Motor neuron (in vitro differentiated cells): ENCODE measurements around the gene FAM131B. TPM values are rescaled to one million over a fixed set of nuclear protein-coding genes. Genes with fewer than 3 reads are reported as not detected.

Source experiments
- ATAC-seq, 8 experiments: fragments of 200-7000 bp; cut with Tn5 transposase; replicated peaks in 6 of 8; 2 replicates each; pipeline ENCODE4 v1.8.0; 2021; ENCODE audit warnings: mild to moderate bottlenecking in 8 of 8, moderate library complexity in 8 of 8
- H3K27ac ChIP-seq, 2 donors: fragments of 250-450 bp; sonication (Bioruptor Pico); 2 replicates each; pipeline ENCODE4 v1.9.0; 2021; ENCODE audit warnings: antibody characterized with exemption in 2 of 2, mild to moderate bottlenecking in 2 of 2, moderate library complexity in 1 of 2
- H3K4me1 ChIP-seq, 2 donors: fragments of 250-450 bp; sonication (Bioruptor Pico); replicated peaks in 1 of 2; 2 replicates each; pipeline ENCODE4 v1.6.1; 2021; ENCODE audit warnings: antibody characterized with exemption in 2 of 2, mild to moderate bottlenecking in 2 of 2, moderate library complexity in 1 of 2
- H3K4me3 ChIP-seq, 5 donors: fragments of 250-450 bp; sonication (Bioruptor Pico); 2 replicates each; pipeline ENCODE4 v1.9.0; 2021; ENCODE audit warnings: antibody characterized with exemption in 5 of 5, mild to moderate bottlenecking in 5 of 5, moderate library complexity in 4 of 5
- WGBS, 10 experiments: fragments of 450-650 bp; shearing (Covaris generic); methylation state at CpG; one replicate each; pipeline ENCODE4 v1.0.0; 2022; 5-methylcytosine and 5-hydroxymethylcytosine counted together
- in situ Hi-C, 9 experiments: fragments of 400-800 bp; cut with MboI; loops; one replicate each; pipeline ENCODE4 v1.15.0; 2021; ENCODE audit warnings: low sequenced_read_pairs in 9 of 9, low pct_unique_long_range_greater_than_20kb in 2 of 9; ENCODE audit not compliant: unreplicated experiment in 9 of 9
- total RNA-seq, 8 experiments: library from RNA; unstranded; fragments of 300-600 nt; gene quantifications; 2 replicates each; pipeline versions ENCODE4 v1.2.3 to v1.2.4, GENCODE V29; 2022

Gene FAM131B
- total RNA-seq, 8 experiments from 2014 or later, result 0.22 to 49.1 (median 34.2) TPM

DNA sequence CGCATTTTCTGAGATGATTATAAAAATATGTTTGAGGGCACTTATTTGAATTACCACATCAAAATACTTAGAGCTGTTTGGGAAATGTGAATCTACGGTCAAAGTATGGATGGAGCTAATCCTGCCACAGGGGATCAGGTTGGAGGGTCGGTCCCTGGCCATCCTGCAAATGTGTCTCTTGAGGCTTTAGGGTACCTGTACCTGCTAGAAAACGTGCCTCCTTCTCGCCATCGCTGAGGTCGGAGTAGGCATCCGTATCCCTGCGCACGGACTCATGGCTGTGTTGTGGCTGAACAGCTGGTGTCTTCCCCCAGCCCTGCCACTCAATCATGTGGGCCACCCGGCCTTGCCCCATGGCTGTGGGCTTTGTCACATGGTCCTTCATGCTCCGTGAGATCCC is 3.9 kb downstream of the FAM131B start:
- in situ Hi-C loops, result no loop called here
- no peak for ATAC-seq
- Histone ChIP-seq H3K4me3 (no peak overlapping the region), H3K27ac (no peak overlapping the region), H3K4me1 (peaks cover 6 to 9% of the 10 kb centered on the region in 2 donors)
- 14 to 100% (median 100%) methylated on average over 1 to 4 of the region's 12 CpGs; no CpG with 5 or more reads in 3 of the 10 experiments for WGBS, 10 experiments

DNA sequence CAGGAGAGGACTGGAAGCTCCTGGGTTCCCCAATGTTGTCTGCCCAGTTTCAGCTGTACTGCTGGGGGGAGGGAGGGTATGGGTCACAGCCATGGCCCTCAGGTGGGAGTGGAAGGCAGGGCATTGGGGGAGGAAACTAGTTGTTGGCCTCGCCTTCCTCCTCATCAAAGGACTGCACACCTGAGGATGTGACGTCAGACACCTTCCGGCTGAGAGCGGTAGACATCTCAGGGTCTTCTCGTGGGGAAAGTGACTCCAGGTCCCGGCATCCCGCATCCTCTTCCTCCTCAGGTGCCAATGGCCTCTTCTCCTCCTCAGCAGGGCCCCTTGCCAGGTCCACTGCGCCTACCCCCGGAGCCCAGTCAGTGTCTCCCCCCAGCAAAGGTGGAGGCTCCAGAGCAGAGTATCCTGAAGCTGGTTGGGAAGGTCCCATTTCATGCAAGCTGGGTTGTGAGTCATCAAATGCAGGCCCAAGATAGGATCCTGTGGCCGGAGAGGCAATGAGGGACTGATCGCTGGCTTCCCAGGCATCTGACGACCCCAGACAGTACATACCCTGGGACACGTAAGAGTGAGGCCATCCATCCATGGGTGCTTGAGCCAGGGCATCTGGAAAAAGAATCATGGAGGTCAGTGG is 6.0 kb downstream of the FAM131B start:
- Histone ChIP-seq H3K27ac (no peak overlapping the region), H3K4me1 (peaks cover 5 to 19% of the 10 kb centered on the region in 2 donors), H3K4me3 (no peak overlapping the region)
- 36 to 100% (median 91%) methylated on average over 2 to 4 of the region's 13 CpGs; no CpG with 5 or more reads in 4 of the 10 experiments for WGBS, 10 experiments
- in situ Hi-C loops, result no loop called here
- ATAC-seq, result peak in 2 of 8 experiments; percentile 85 to 94

DNA sequence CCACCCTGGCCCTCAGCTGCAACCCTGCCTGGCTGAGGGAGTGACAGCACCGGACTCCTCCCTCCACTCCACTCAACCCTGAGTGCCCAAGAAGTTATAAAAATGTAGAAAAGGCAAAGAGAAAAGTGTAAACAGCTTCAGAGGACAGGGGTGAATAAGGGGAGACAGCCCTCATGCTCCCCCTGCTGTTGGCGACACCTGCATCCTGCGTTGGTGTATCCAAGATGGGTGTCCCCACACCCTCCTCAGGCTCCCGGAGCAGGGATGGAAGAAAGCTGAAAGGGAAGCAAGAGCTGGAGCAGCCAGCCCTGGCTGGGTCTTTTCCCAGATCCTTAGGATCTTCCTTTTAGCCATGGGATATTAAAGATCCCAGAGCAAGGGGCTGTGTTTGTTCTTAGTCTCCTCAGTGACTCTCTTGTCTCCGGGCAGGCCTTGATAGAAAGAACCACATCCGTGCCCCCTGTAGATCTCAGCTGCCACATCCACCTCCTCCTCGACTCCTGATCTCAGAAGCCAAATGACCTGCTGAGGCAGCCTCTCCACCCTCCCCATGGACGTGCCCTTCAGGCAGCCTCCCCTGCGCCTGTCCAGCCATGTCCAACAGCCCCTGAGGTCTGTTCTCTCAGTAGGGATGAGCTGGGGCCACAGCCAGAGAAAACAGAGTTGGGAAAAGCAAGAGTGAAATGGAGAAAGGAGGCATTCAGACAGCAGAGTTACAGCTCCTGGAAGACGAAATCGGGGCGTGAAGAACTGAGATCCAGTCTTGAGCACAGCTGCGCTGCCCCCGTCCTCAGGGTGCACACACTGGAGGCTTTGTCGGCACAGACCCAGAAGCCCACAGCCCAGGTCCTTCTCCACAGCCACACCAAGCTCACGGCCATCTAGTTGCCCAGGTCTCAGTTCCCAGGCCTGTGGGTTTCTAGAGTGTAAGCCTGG is 6.8 kb downstream of the FAM131B start:
- 20 to 95% (median 89%) methylated on average over 1 to 11 of the region's 16 CpGs; no CpG with 5 or more reads in 1 of the 10 experiments for WGBS, 10 experiments

DNA sequence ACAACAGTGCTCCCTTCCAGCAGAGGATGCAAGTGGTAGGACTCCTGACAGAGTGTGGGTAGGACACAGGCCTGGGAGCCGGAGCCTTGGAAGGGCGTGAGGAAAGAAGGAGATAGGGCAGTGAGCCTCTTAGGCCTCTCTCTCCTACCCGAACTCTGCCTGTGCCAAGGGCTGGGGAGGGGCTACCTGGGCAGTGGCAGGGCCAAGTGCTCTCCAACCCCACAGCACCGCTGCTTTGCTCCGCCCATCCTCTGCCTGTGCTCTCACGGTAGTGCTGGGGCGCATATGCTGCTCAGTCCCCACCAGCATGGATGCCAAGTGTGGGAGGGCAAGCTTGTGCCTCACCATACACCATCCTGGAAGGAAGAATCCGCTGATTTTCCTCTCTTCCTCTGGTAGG is 7.5 kb downstream of the FAM131B start:
- peaks cover 5 to 13% of the 10 kb centered on the region in 2 donors for H3K4me1 ChIP-seq
- no peak for ATAC-seq
- in situ Hi-C loops, result no loop called here
- WGBS, 10 experiments, result 30 to 95% (median 84%) methylated on average over 1 to 7 of the region's 8 CpGs; no CpG with 5 or more reads in 6 of the 10 experiments
- no peak overlapping the region for H3K27ac ChIP-seq
- no peak overlapping the region for H3K4me3 ChIP-seq

More for the DNA sequence above, 6.8 kb downstream of the FAM131B start:
- Histone ChIP-seq H3K4me1 (peaks cover 5 to 16% of the 10 kb centered on the region in 2 donors), H3K4me3 (no peak overlapping the region), H3K27ac (no peak overlapping the region)
- no peak for ATAC-seq
- in situ Hi-C loops, result no loop called here

DNA sequence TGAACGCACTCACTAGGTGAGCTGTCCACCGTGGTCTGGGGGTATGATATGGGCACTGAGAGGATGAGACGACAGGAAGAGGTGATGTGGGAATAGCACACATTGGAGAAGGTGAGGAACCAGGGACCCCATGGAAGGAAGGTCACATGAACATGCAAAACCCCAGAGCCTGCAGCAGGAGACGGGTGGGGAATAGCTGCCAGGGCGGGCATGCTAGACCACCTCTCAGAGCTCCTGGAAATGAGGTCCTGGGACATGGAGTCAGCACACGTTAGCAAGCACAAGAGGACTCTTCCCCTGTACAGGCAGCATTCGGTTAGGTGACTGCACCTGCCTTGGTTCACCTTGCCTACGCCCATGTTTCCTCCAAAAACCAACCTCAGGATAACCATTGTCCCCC is 8.1 kb downstream of the FAM131B start:
- WGBS, 10 experiments, result 10 to 100% (median 80%) methylated on average over 1 to 3 of the region's 8 CpGs; no CpG with 5 or more reads in 3 of the 10 experiments
- no peak overlapping the region for H3K27ac ChIP-seq
- in situ Hi-C loops, result no loop called here
- peaks cover 5 to 13% of the 10 kb centered on the region in 2 donors for H3K4me1 ChIP-seq
- H3K4me3 ChIP-seq, result no peak overlapping the region
- no peak for ATAC-seq

DNA sequence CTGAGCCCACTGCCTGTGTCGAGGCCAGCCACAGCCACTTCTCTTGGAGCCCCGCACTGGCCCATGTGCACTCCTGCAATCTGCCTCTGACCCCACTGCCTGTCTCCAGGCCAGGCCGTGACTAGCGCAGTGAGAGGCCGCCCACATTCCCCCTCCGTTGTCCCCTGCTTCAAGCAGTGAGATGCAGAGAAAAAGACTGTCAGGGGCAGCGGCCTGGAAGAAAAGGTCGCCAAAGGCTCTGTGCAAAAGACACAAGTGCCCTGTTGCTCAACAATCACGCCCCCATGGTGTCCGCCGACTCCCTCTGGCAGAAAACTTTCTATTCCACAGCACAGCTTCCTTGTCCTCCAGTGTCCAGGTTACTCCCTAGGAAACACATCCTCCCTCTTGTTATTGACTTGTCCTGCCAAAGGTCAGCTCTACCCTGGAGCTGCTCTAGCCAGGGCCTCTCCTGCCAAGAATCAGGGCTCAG is 9.9 kb downstream of the FAM131B start:
- WGBS, 10 experiments, result 0 to 36% (median 22%) methylated on average over 1 to 6 of the region's 11 CpGs; no CpG with 5 or more reads in 7 of the 10 experiments
- Histone ChIP-seq H3K4me1 (peaks cover 5 to 13% of the 10 kb centered on the region in 2 donors), H3K4me3 (no peak overlapping the region), H3K27ac (peak overlapping the region in 1 of 2 donors; percentile 21)
- in situ Hi-C loops, result no loop called here
- ATAC-seq, result peak in 5 of 8 experiments; percentile 71 to 88 (median 79)

DNA sequence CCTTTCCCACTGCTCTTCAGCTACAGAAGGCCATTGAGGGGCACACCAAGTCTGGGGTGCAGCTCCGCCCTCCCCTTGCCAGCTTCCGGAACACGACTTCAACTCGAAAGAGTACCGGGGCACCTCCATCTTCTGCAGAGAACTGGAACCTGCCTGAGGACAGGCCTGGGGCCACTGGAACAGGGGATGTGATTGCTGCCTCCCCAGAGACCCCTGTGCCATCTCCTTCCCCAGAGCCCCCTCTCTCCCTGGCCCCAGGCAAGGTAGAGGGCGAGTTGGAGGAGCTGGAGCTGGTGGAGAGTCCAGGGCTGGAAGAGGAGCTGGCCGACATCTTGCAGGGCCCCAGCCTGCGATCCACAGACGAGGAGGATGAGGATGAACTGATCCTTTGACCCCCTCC is 10.9 kb downstream of the FAM131B start:
- WGBS, 10 experiments, result 56 to 100% (median 88%) methylated on average over 1 to 6 of the region's 9 CpGs; no CpG with 5 or more reads in 1 of the 10 experiments
- in situ Hi-C loops, result no loop called here

DNA sequence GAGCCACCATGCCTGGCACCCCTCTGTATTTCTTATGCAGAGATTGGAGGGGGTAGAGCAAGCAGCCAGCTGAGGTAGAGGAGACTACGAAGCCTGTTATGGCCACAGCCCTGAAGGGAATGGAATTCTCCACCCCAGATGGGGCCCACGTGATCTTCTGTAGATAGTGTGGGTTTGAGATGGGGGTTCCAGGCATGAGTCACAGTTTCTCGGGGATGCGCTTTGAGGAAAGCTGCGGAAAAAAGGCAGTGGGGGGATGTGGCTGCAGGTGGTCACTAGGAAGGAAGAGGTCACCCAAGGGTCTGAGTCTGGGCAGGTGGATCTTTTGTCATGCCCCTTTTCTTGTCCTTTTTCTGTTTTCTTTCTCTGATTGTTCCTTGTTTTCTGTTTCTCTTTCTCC is 11.5 kb downstream of the FAM131B start:
- peak in 1 of 8 experiments; percentile 39 for ATAC-seq
- Histone ChIP-seq H3K4me1 (peaks cover 5 to 13% of the 10 kb centered on the region in 2 donors), H3K4me3 (no peak overlapping the region), H3K27ac (no peak overlapping the region)
- 36 to 100% (median 88%) methylated on average over 1 to 4 of the region's 5 CpGs; no CpG with 5 or more reads in 5 of the 10 experiments for WGBS, 10 experiments
- in situ Hi-C loops, result no loop called here

More for the DNA sequence above, 10.9 kb downstream of the FAM131B start:
- Histone ChIP-seq H3K27ac (no peak overlapping the region), H3K4me1 (peaks cover 5 to 13% of the 10 kb centered on the region in 2 donors), H3K4me3 (no peak overlapping the region)
- ATAC-seq, result no peak

DNA sequence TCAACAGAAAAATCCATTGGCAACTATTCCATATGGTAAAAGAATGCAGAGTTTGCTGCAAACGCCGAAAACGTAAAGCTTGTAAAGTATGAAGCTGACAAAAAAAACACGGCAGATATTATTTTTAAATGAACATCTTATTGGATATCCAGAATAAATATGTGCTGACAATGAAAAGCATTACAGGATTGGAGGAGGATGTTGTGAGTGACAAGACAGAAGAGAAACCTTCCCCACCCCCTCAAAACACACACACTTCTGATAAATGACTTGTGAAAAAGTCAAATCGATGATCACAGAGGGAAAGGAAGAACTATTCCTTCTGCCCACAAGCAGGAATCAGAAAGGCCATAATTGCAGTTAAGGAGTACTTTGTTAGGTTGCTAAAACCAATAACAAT is 14.6 kb downstream of the FAM131B start:
- no peak overlapping the region for H3K4me3 ChIP-seq
- WGBS, 10 experiments, result 0 to 85% (median 58%) methylated on average over 1 to 5 of the region's 5 CpGs
- in situ Hi-C loops, result no loop called here
- no peak for ATAC-seq
- H3K4me1 ChIP-seq, result peaks cover 5 to 13% of the 10 kb centered on the region in 2 donors
- H3K27ac ChIP-seq, result no peak overlapping the region

DNA sequence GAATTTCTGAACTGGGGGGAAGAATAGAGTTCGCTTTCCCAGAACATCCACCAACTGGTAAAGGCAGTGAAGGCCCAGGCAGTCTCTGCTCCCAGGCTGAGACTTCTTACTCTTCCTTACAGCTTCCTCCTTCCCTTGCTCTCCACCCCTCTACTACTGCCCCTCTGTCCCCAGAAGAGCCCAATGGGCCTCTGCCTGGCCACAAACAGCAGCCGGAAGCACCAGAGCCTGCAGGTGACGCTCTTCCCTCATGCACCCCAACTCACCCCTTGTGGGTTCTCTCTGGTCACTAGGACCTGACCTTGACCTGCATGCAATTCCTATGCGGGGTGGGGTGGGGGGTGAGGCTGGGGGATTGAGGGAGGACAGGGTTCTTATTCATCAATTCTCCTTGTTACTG is 16.5 kb downstream of the FAM131B start:
- Histone ChIP-seq H3K4me1 (no peaks in the 10 kb centered on the region), H3K27ac (no peak overlapping the region), H3K4me3 (no peak overlapping the region)
- no peak for ATAC-seq
- 83% methylated on average over 1 of the region's 4 CpGs; no CpG with 5 or more reads in 9 of the 10 experiments for WGBS, 10 experiments
- in situ Hi-C loops, result no loop called here

DNA sequence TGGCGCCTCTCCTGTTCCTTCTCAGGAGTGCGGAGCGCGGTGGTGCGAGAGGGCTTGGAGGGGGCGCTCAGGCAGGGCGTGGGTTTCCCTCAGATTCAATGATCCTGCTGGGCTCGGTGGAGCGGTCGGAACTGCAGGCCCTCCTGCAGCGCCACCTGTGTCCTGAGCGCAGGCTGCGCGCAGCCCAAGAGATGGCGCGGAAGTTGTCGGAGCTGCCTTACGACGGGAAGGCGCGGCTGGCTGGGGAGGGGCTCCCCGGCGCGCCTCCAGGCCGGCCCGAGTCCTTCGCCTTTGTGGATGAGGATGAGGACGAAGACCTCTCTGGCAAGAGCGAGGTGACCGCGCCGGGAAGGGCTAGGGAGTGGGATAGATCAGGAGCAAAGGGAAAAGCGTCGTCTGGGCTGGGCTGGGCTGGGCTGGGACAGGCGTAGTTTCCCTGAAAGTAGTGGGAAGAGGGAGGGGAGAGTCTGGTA is 17.0 kb downstream of the FAM131B start:
- Histone ChIP-seq H3K27ac (no peak overlapping the region), H3K4me1 (no peaks in the 10 kb centered on the region), H3K4me3 (no peak overlapping the region)
- in situ Hi-C loops, result no loop called here
- 10 to 57% (median 29%) methylated on average over 1 to 10 of the region's 35 CpGs; no CpG with 5 or more reads in 5 of the 10 experiments for WGBS, 10 experiments
- ATAC-seq, result peak; percentile 90 to 100 (median 97)

DNA sequence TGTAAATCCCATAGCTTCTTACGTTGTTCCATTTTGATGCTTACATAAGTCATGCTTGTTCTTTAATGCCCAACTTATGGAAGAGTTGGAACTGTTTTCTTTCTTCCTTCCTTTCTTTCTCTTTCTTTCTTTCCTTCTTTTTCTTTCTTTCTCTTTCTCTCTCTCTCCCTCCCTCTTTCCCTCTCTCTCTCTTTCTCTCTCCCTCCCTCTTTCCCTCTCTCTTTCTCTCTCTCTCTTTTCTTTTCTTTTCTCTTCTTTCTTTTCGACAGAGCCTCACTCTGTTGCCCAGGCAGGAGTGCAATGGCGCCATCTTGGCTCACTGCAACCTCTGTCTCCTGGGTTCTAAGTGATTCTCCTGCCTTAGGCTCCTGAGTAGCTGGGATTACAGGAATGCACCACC is 18.9 kb downstream of the FAM131B start:
- ATAC-seq, result no peak
- Histone ChIP-seq H3K4me3 (no peak overlapping the region), H3K4me1 (no peaks in the 10 kb centered on the region), H3K27ac (no peak overlapping the region)
- in situ Hi-C loops, result no loop called here
- 27 to 93% (median 76%) methylated on average over 1 to 3 of the region's 3 CpGs for WGBS, 10 experiments

DNA sequence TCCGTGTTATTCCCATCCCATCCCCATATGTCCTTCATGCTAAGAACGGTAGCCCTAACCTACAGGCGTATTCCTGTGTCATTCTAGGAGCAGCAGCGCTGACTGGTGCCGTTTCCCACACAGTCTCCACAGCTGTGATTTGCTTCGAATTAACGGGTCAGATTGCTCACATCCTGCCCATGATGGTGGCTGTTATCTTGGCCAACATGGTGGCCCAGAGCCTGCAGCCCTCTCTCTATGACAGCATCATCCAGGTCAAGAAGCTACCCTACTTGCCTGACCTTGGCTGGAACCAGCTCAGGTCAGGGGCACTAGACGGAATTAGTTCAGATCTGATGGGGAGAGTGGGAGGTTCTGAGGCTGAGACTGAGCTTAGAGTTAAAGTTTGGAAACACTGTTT is 20.7 kb downstream of the FAM131B start:
- H3K27ac ChIP-seq, result no peak overlapping the region
- in situ Hi-C loops, result no loop called here
- H3K4me1 ChIP-seq, result no peaks in the 10 kb centered on the region
- ATAC-seq, result no peak
- no peak overlapping the region for H3K4me3 ChIP-seq
- WGBS, 10 experiments, result 62 to 100% (median 95%) methylated on average over 1 to 6 of the region's 8 CpGs
